ENCODE measurements around the gene PHF19.

Gene PHF19

GRCh38 chr9:120818595-120818994 is 58.4 kb downstream of the PHF19 start:
- in situ Hi-C loops (cut with HindIII; ENCODE audit: low sequenced_read_pairs), result no loop called here

- in situ Hi-C loops (cut with HindIII; ENCODE audit: low sequenced_read_pairs), result no loop called here
These were observed 61.9 kb downstream of the PHF19 start for GRCh38 chr9:120815075-120815474.

- in situ Hi-C loops (cut with HindIII; ENCODE audit: low sequenced_read_pairs), result no loop called here
These were observed 68.1 kb downstream of the PHF19 start for GRCh38 chr9:120808931-120809330.

- in situ Hi-C loops (cut with HindIII; ENCODE audit: low sequenced_read_pairs), result no loop called here
These were observed 69.2 kb downstream of the PHF19 start for GRCh38 chr9:120807607-120808379.
